CD4-positive, alpha-beta T cell treated with Interleukin-4 for 1 hour (primary cell): ENCODE results near the gene ZNF695.

ENCODE experiments used
- DNase-seq, 2 donors: peaks; one replicate each; pipeline ENCODE4 v3.0.0-alpha.2; 2020 to 2022

Gene ZNF695

GRCh38 chr1:246954126-246954525 lies 53.7 kb downstream of the ZNF695 start:
- no peak for DNase-seq

- DNase-seq = no peak
Measured at GRCh38 chr1:246951413-246951812, 56.4 kb downstream of the ZNF695 start.

- DNase-seq = no peak
Measured at GRCh38 chr1:246949956-246950355, 57.9 kb downstream of the ZNF695 start.

- no peak for DNase-seq
Measured at GRCh38 chr1:246947255-246947654, 60.6 kb downstream of the ZNF695 start.

GRCh38 chr1:246946366-246946765 lies 61.5 kb downstream of the ZNF695 start:
- no peak for DNase-seq
